K562 treated with DMSO at 1 percent for 4 hours (cell line): ENCODE measurements around the gene HIF3A. TPM values are rescaled to one million over a fixed set of nuclear protein-coding genes. Genes with fewer than 3 reads are reported as not detected.

ENCODE experiments used
- total RNA-seq: library from RNA; unstranded; fragments of 300-600 nt; gene quantifications from 2 replicates; pipeline ENCODE4 v1.2.3, GENCODE V29; 2022; ENCODE audit not compliant: insufficient read depth

The HIF3A gene
- total RNA-seq = not detected in 2 replicates

GRCh38 chr19:46296722-46297461 is at the start of gene HIF3A:
TSS of gene HIF3A (plus strand) at chr19:46297042. CDS start at chr19:46297077, 35 bp downstream.

DNA sequence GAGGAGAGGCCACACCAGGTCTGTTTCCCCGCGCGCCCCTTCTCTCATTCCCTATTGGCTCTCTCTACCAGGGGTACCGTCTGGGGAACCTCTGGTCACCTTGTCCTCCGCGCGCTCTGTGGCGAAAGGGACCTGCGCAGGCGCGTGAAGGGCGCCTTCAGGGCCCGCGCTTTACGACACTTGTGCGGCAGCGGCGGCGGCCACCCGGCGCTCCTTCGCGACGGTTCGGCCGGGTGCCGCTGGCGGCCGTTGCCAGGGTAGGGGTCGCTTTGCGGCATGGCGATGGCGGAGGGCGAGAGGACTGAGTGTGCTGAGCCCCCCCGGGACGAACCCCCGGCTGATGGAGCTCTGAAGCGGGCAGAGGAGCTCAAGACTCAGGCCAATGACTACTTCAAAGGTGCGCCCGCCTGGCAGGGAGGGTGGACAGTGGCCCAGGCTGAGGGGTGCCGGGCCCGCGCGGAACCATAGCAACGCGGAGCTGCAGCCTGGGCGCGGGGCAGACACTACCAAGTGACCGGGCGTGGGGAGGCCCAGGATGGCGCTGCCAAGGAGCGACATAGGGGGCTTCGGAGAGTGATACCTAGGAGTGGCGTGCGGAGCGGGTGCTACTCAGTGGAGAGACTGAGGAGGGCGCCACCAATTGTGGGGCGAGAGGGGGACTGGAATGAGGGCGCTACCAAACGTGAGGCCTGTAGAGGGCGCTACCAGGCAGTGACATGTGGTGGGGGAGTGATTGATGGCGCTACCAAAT is 50.2 kb downstream of the HIF3A start, which contains the start of gene PPP5C:
PPP5C (plus strand) TSS at position 267 of the 751 bp plus-strand sequence; CDS start at position 277, 10 bp downstream.

Other genes starting within 250 kb of the HIF3A start
- gene IGFL3, start 172.4 kb upstream of the HIF3A start, total RNA-seq = not detected in 2 replicates
- 49.0 and 49.9 TPM in 2 replicates for gene IGFL2, start 148.8 kb upstream of the HIF3A start, total RNA-seq
- gene IGFL1, start 67.3 kb upstream of the HIF3A start, total RNA-seq = not detected in 2 replicates
- 78.4 and 91.3 TPM in 2 replicates for gene PPP5C, start 50.0 kb downstream of the HIF3A start, total RNA-seq
- 2.3 and 2.4 TPM in 2 replicates for gene CCDC8, start 116.5 kb downstream of the HIF3A start, total RNA-seq
- gene PNMA8C, start 131.9 kb downstream of the HIF3A start, total RNA-seq = not detected in 2 replicates
- 9.4 and 10.7 TPM in 2 replicates for gene PNMA8A, start 174.5 kb downstream of the HIF3A start, total RNA-seq
- not detected in 2 replicates for gene PNMA8B, start 198.8 kb downstream of the HIF3A start, total RNA-seq